Left renal cortex interstitium (tissue), 4 donors: ENCODE data around the gene DIP2C. TPM values are rescaled to one million over a fixed set of nuclear protein-coding genes. Genes with fewer than 3 reads are reported as not detected.
"Not testable (repeated sequence)": the region's sequence is repeated elsewhere in the genome, so short reads cannot be mapped to it uniquely, and the experiment has no call there.

Experiments used
- DNase-seq, 4 donors: peaks; one replicate each; pipeline ENCODE4 v3.0.0-alpha.2; 2013; ENCODE audit warnings: low read depth in 4 of 4, low spot score in 2 of 4, missing footprints in 1 of 4
- polyA plus RNA-seq, 4 donors: library from polyadenylated mRNA; unstranded; fragments of 120-200 nt; gene quantifications; one replicate each; pipeline ENCODE4 v1.2.1, GENCODE V29; 2013; ENCODE audit not compliant: insufficient read length in 4 of 4

DIP2C gene
- polyA plus RNA-seq, 4 donors: 19.4 to 23.6 (median 20.2) TPM

- no peak for DNase-seq
Observed at GRCh38 chr10:437698-438490, 251.6 kb downstream of the DIP2C start.

GRCh38 chr10:436911-437665 lies 252.4 kb downstream of the DIP2C start:
- DNase-seq: no peak

- DNase-seq: no peak
Observed at GRCh38 chr10:436013-436697, 253.3 kb downstream of the DIP2C start.

- no peak for DNase-seq
Observed at GRCh38 chr10:435397-435796, 254.1 kb downstream of the DIP2C start.

- no peak for DNase-seq
Observed at GRCh38 chr10:429696-430095, 259.8 kb downstream of the DIP2C start.

GRCh38 chr10:427761-428519 lies 261.5 kb downstream of the DIP2C start:
- DNase-seq: no peak

- not testable (repeated sequence) for DNase-seq
Observed at GRCh38 chr10:425365-425764, 264.1 kb downstream of the DIP2C start.

GRCh38 chr10:424724-425123 lies 264.7 kb downstream of the DIP2C start:
- not testable (repeated sequence) for DNase-seq

GRCh38 chr10:423178-423577 lies 266.3 kb downstream of the DIP2C start:
- DNase-seq: no peak

- no peak for DNase-seq
Observed at GRCh38 chr10:422675-423074, 266.8 kb downstream of the DIP2C start.

GRCh38 chr10:422241-422640 lies 267.2 kb downstream of the DIP2C start:
- DNase-seq: no peak

GRCh38 chr10:421170-421569 lies 268.3 kb downstream of the DIP2C start:
- DNase-seq: no peak

- no peak for DNase-seq
Observed at GRCh38 chr10:420154-421121, 269.0 kb downstream of the DIP2C start.

- no peak for DNase-seq
Observed at GRCh38 chr10:418894-419293, 270.6 kb downstream of the DIP2C start.

- no peak for DNase-seq
Observed at GRCh38 chr10:418226-418625, 271.2 kb downstream of the DIP2C start.

- no peak for DNase-seq
Observed at GRCh38 chr10:416091-416515, 273.4 kb downstream of the DIP2C start.

- DNase-seq: no peak
Observed at GRCh38 chr10:413662-414071, 275.8 kb downstream of the DIP2C start.

- no peak for DNase-seq
Observed at GRCh38 chr10:412109-412508, 277.4 kb downstream of the DIP2C start.

- no peak for DNase-seq
Observed at GRCh38 chr10:411603-412002, 277.9 kb downstream of the DIP2C start.
